ACC112 (cell line): ENCODE measurements around the gene BMP2K.
A peak's percentile ranks its signal among the peaks of the same experiment; 100 is the strongest.
"Not testable (repeated sequence)": the region's sequence is repeated elsewhere in the genome, so short reads cannot be mapped to it uniquely, and the experiment has no call there.

ENCODE experiments used
- H2AFZ ChIP-seq: fragments of 200-600 bp; sonication (generic); one replicate; pipeline ENCODE4 v1.6.0; 2017; ENCODE audit warnings: antibody characterized with exemption, low read length; ENCODE audit not compliant: unreplicated experiment
- H3K27ac ChIP-seq: fragments of 200-600 bp; sonication (generic); 2 replicates; pipeline ENCODE4 v1.5.1; 2014; ENCODE audit warnings: low read depth, mild to moderate bottlenecking, antibody characterized with exemption, low read length, moderate library complexity
- H3K27me3 ChIP-seq: fragments of 200-600 bp; sonication (generic); 2 replicates; pipeline ENCODE4 v1.6.1; 2014; ENCODE audit warnings: mild to moderate bottlenecking, antibody characterized with exemption, low read length, moderate library complexity, mixed read lengths; ENCODE audit not compliant: insufficient read depth
- H3K36me3 ChIP-seq: fragments of 200-600 bp; sonication (generic); 2 replicates; pipeline ENCODE4 v1.6.1; 2016; ENCODE audit warnings: mild to moderate bottlenecking, antibody characterized with exemption, low read length, moderate library complexity, mixed read lengths; ENCODE audit not compliant: insufficient read depth
- H3K4me1 ChIP-seq: fragments of 200-600 bp; sonication (generic); one replicate; pipeline ENCODE4 v1.6.1; 2016; ENCODE audit warnings: low read length, mixed read lengths; ENCODE audit not compliant: insufficient read depth, unreplicated experiment, control insufficient read depth
- H3K4me3 ChIP-seq: fragments of 200-600 bp; sonication (generic); 2 replicates; pipeline ENCODE4 v1.5.1; 2014; ENCODE audit warnings: mild to moderate bottlenecking, low read depth, low read length
- H3K79me2 ChIP-seq: fragments of 200-600 bp; sonication (generic); one replicate; pipeline ENCODE4 v1.6.0; 2016; ENCODE audit warnings: low read length; ENCODE audit not compliant: control insufficient read depth, unreplicated experiment, insufficient read depth

Gene BMP2K

DNA sequence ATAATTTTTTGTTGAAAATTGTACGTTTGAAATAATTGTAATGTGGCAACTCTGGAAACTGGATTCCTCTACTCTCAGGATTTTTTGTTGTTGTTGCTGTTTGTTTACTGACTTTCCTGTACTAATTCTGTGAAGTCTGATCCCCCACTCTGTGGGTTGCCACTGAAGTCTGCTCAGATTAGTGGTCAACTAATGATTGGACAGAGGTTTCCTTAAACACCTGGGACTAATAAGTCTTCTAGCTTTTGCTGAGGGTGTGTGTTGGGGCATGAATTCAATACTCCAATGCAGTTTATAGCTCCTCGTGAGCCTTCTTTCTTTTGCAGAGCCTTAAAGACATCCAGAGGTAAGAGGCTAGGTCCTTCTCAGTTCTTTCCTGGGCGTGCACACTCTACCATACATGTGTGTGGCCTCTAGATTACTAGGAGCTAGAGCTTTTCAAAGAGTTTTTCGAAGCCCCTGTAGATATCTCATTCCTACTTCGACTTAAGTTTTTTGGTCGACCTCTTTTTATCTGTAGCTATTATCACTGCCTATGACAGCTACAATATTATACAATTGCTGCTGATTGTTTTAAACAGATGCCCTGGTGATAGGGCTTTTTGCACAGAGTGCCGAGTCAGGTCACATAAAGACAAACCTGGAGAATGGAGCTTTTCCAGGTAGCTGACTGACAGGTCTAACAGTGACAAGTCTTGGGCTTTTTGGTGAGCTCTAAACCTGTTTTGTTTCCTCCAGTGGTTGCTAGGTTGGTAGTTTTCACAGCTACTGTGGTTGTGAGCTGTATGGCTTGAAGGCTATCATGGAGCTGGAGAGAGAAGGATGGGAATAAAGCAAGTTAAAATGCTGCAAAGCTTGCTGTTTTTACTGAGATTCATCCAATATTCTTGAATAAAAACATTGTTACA is 34.0 kb downstream of the BMP2K start:
- no peak overlapping the region for H2AFZ ChIP-seq

DNA sequence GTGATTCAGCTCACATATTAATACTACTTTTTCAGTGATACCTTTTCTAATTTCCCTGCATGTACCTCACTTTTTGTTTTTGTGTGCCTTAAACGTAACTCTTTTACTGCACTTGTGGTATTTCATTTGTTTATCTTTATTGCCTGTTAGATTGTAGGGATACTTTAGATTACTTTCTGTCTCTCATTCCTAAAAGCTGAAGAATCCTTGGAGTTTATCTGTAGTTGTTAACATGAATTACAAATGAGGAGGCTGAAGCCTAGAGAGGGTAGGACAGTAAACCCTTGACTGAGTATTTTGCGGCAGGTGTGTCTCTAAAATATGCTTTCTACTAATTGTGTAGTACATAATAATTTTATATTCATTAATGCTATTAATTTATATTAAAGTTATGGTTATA is 34.9 kb downstream of the BMP2K start:
- Histone ChIP-seq H3K79me2 (peaks cover 58% of the 10 kb centered on the region), H3K36me3 (peaks cover 7% of the 10 kb centered on the region; the same call in 1 of the 2 replicates), H3K27ac (no peak overlapping the region), H3K27me3 (no peaks in the 10 kb centered on the region), H3K4me1 (no peaks in the 10 kb centered on the region), H2AFZ (no peak overlapping the region), H3K4me3 (no peak overlapping the region)

More for the DNA sequence above, 34.0 kb downstream of the BMP2K start:
- Histone ChIP-seq H3K36me3 (peaks cover 7% of the 10 kb centered on the region; the same call in 1 of the 2 replicates), H3K27ac (no peak overlapping the region), H3K4me1 (no peaks in the 10 kb centered on the region), H3K4me3 (no peak overlapping the region), H3K79me2 (peaks cover 57% of the 10 kb centered on the region), H3K27me3 (no peaks in the 10 kb centered on the region)

DNA sequence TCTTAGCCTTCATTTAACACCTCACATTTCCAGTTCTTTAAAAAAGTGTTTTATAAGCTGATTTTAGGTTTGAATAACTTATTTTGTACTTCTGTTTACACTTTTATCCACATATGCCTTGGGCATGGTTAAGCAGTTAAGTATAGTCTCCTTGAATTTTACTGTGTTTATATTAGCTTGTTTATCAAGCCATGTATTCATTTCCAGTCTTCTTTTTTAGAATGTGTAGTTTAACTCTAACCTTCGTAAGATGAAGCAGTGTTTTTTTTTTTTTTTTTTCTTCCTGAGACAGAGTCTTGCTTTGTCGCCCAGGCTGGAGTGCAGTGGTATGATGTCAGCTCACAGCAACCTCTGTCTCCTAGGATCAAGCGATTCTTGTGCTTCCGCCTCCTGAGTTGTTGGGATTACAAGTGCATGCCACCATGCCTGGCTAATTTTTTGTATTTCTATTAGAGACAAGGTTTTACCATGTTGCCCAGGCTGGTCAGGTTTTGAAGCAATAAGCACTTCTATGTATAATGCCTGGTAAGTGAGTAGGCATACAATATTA is 42.5 kb downstream of the BMP2K start:
- Histone ChIP-seq H2AFZ (no peak overlapping the region), H3K27ac (no peak overlapping the region), H3K79me2 (peaks cover 29% of the 10 kb centered on the region), H3K36me3 (no peaks in the 10 kb centered on the region), H3K27me3 (no peaks in the 10 kb centered on the region), H3K4me3 (no peak overlapping the region), H3K4me1 (no peaks in the 10 kb centered on the region)

GRCh38 chr4:78824001-78824400 is 47.9 kb downstream of the BMP2K start:
- Histone ChIP-seq H3K27ac (no peak overlapping the region), H3K4me3 (no peak overlapping the region), H3K4me1 (no peaks in the 10 kb centered on the region), H3K36me3 (peaks cover 13% of the 10 kb centered on the region), H3K79me2 (peaks cover 33% of the 10 kb centered on the region), H3K27me3 (no peaks in the 10 kb centered on the region), H2AFZ (no peak overlapping the region)

DNA sequence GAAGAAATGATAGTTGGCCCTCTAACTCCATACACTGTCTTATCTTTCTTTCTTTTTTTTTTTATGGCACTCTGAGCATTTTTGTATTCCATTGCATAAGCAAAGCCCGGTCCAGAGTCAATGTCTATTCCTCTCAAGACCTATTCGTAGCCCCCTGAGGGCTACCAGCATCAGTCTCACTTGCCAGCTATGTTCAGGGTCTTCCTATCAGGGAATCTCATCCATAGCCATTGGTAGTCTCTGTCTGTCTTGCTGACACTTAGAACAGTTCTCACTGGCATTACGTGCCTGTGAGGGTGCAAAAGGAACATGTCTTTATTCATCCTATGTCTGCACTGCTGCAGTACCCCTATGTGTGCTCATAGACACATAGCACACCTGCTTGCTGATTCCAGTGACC is 51.0 kb downstream of the BMP2K start:
- H3K4me1 ChIP-seq: no peaks in the 10 kb centered on the region
- no peaks in the 10 kb centered on the region for H3K27me3 ChIP-seq
- no peak overlapping the region for H2AFZ ChIP-seq
- peaks cover 17% of the 10 kb centered on the region for H3K36me3 ChIP-seq
- H3K79me2 ChIP-seq: peaks cover 16% of the 10 kb centered on the region
- no peak overlapping the region for H3K4me3 ChIP-seq
- no peak overlapping the region for H3K27ac ChIP-seq

DNA sequence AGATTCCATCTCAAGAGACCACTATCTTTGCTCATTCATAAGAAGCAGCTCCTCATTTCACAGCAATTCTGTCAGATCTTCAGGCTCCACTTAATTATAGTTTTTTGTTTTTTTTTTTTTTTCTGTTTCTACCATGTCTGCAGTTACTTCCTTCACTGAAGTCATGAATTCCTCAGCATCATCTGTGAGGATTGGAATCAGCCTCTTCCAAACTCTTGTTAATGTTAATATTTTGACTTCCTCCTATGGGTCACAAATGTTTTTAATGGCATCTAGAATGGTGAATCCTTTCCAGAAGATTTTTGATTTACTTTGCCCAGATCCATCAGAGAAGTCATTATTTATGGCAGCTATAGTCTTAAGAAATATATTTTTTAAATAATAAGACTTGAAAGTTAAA is 53.1 kb downstream of the BMP2K start:
- no peaks in the 10 kb centered on the region for H3K27me3 ChIP-seq
- peaks cover 24% of the 10 kb centered on the region for H3K36me3 ChIP-seq
- peaks cover 4% of the 10 kb centered on the region for H3K79me2 ChIP-seq
- no peaks in the 10 kb centered on the region for H3K4me1 ChIP-seq
- H3K27ac ChIP-seq: no peak overlapping the region
- H2AFZ ChIP-seq: no peak overlapping the region
- no peak overlapping the region for H3K4me3 ChIP-seq

- H3K36me3 ChIP-seq: peaks cover 13% of the 10 kb centered on the region
- not testable (repeated sequence) for H3K27ac ChIP-seq, H3K79me2 ChIP-seq, H2AFZ ChIP-seq, H3K4me1 ChIP-seq, H3K27me3 ChIP-seq, H3K4me3 ChIP-seq
These were observed 63.5 kb downstream of the BMP2K start for GRCh38 chr4:78839676-78840075.

DNA sequence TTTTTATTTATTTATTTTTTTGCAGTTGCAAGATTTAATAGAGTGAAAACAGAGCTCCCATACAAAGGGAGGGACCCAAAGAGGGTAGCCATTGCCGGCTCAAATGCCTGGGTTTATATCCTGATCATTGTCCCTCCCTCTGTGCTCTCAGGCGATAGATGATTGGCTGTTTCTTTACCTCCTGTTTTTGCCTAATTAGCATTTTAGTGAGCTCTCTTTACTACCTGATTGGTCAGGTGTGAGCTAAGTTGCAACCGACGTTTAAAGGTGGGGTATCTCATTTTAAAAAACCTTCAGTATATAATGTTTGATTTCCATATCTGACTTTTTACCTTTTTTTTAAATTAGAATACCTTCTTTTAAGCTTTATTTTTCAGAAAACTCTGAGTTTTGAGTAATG is 64.1 kb downstream of the BMP2K start:
- H3K4me3 ChIP-seq, H3K4me1 ChIP-seq, H3K27me3 ChIP-seq, H3K36me3 ChIP-seq, H3K79me2 ChIP-seq, H3K27ac ChIP-seq, H2AFZ ChIP-seq: not testable (repeated sequence)

DNA sequence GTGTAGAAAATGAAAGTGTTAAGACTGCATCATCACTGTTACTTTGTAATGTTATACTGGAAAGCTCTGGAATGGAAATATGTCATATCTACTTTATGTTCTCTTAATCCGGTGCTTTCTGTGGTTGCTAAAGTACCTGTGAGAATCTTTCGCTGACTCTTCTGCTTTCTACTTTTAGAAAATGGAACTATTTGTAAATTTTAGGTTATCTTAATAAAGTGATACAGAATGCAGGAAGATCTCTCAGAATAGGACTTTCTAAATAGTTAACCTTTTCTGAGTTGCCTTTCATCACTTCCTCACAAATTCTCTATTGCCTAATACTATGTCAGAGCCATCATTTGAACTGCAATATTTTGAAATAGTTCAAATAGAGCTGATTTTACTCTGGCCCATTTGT is 69.3 kb downstream of the BMP2K start:
- no peak overlapping the region for H3K4me3 ChIP-seq
- H3K27ac ChIP-seq: peak overlapping the region; percentile 10; the same call in 1 of the 2 replicates
- no peaks in the 10 kb centered on the region for H3K79me2 ChIP-seq
- no peaks in the 10 kb centered on the region for H3K27me3 ChIP-seq
- no peaks in the 10 kb centered on the region for H3K4me1 ChIP-seq
- no peak overlapping the region for H2AFZ ChIP-seq
- peaks cover 9% of the 10 kb centered on the region; the same call in 1 of the 2 replicates for H3K36me3 ChIP-seq

DNA sequence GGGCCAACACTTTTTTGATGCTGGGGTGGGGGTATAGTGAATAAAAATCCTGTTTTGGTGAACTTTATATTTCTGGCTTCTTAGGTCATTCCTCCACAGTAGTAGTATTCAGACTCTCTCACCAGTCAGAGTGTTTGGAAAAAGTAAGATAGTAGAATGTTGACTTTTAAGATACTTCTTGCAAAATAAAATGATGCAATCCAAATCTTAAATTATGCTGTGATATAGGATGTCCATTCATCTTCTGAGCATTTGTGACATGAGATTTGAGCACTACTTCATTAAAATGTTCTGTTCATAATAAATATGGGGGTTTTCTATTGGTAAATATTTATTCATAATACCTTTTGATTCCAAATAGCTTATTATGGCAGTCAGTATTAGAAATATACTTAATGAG is 70.1 kb downstream of the BMP2K start:
- Histone ChIP-seq H3K4me1 (no peaks in the 10 kb centered on the region), H2AFZ (no peak overlapping the region)

GRCh38 chr4:78862314-78862737 is 86.2 kb downstream of the BMP2K start:
- H3K27me3 ChIP-seq: no peaks in the 10 kb centered on the region
- no peaks in the 10 kb centered on the region for H3K4me1 ChIP-seq
- no peak overlapping the region for H2AFZ ChIP-seq
- no peaks in the 10 kb centered on the region for H3K79me2 ChIP-seq
- no peak overlapping the region for H3K4me3 ChIP-seq
- H3K27ac ChIP-seq: no peak overlapping the region
- H3K36me3 ChIP-seq: peaks cover 8% of the 10 kb centered on the region; the same call in 1 of the 2 replicates

More for the DNA sequence above, 70.1 kb downstream of the BMP2K start:
- Histone ChIP-seq H3K27ac (no peak overlapping the region), H3K4me3 (no peak overlapping the region), H3K27me3 (no peaks in the 10 kb centered on the region), H3K79me2 (no peaks in the 10 kb centered on the region), H3K36me3 (peaks cover 9% of the 10 kb centered on the region; the same call in 1 of the 2 replicates)
